HPDE6-E6E7 (cell line): Measurements from ENCODE around the gene GABRG1.

ENCODE experiments used
- DNase-seq: peaks from one replicate; pipeline ENCODE4 v3.0.0; 2011; ENCODE audit warnings: missing footprints; ENCODE audit errors: extremely low spot score

Gene GABRG1

GRCh38 chr4:46123913-46124755, at the start of gene GABRG1:
Gene GABRG1, minus strand, starts transcription at chr4:46124054. Its CDS starts 141 bp downstream, at chr4:46123913.
- no peak for DNase-seq

- peak; percentile 31 for DNase-seq
Measured at GRCh38 chr4:46146993-46147392, 23.1 kb upstream of the GABRG1 start.

GRCh38 chr4:46131498-46132057, 7.7 kb upstream of the GABRG1 start:
- DNase-seq = no peak

- DNase-seq = no peak
Measured at GRCh38 chr4:46124773-46125413, 1.0 kb upstream of the GABRG1 start.

DNA sequence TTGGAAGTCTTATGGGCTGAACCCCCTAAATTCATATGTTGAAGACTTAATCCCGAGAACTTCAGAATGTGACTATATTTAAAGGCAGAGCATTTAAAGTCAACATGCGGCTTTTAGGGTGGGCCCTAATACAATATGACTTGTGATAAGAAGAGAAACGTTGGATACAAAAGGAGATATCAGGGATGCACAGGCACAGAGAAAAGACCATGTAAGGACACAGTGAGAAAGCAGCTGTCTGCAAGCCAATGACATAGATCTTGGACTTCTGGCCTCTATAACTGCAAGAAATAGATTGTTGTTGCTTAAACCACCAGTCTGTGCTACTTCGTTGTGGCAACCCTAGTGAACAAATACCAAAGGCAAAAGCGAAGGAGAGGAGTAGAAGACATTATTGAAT, 42.2 kb downstream of the GABRG1 start:
- no peak for DNase-seq

DNA sequence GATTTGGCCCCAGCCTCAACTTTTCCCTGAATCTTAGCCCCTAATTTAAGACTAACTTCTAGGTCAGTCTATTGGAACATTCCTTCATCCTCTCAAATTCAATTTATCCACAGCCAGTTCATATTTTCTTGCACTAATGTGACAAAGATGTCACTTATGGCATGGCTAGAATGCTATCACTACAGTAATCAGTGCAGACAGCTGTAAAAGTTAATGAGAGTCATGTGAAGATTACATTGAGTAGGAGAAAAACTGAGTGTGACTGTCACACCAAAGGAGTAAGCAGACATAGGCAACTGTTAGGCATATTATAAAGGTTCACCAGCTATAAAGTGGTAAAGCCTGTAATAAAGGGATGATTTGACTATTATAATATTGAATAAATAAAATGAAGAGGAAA, 42.6 kb downstream of the GABRG1 start:
- DNase-seq = no peak

DNA sequence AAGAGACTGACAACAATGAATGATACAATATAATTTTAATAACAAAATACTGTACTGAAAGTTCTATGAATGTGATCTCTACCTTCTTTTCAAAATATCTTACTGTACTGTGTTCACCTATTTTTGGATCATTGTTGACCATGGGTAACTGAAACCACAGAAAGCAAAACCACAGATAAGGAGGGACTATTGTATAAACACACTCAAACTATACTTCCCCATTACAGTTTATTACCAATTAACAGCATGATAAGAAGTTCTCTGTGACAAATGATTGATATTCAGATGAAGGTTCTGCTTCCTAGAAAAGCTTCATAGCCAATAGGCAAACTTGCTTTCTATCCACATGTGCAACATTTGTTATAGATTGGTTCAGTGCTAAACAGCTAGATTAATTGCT, 50.1 kb downstream of the GABRG1 start:
- no peak for DNase-seq

DNA sequence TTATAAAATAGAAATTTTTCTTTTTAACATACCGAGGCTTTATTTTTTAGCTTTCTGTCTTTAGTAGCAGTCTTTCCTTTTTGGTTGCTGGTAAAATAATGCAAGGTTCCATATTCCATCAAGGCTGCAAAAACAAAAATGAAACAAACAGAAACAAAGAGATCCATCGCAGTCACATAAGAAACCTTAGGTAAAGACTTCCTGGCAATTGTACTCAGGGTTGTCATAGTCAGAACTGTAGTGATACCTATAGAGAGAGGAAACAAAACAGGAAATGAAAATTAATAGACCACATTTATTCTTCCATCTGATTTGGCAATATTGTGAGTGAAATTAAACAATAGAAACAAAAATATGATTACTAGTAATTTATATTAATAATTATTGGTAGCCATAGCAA, 72.5 kb downstream of the GABRG1 start:
- no peak for DNase-seq

- no peak for DNase-seq
Measured at GRCh38 chr4:46032056-46032455, 91.8 kb downstream of the GABRG1 start.

DNA sequence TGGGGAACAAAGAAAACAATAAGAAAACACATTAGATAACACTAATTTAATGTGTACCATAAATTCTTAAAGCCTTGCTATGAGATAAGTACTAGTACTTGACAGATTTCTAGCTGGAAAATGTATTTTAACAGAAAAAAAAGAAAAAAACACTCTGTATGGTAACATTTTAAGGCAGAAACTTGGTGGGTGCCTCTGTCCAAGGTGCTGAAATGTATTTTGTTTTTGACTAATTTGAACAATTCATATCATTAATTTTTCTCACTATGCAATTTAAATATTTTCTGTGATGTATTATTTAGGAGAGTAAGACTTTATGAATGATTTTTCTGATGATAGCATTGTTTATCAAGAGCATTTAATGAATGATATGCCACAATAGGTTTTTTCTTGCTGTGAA, 107.5 kb downstream of the GABRG1 start:
- DNase-seq = no peak

GRCh38 chr4:45992728-45993127, 131.1 kb downstream of the GABRG1 start:
- no peak for DNase-seq

DNA sequence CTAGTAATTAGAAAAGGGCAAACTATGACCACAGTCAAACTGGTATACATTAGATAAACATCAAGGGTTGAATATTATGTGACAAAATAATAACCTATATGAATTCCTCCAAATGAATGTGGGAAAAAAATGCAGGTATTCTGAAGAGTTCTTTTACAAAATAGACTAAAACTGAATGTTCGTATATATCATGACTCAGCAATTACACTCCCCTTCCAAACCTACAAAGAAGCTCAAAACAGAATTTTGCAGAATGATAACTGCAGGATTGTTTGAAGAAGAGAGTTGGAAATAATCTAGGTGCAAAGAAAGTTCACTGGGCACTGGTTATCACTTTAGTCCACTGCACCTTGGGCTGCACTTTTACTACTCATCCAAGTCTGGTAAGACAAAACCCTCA, 134.1 kb downstream of the GABRG1 start:
- no peak for DNase-seq

GRCh38 chr4:45987858-45988257, 136.0 kb downstream of the GABRG1 start:
- no peak for DNase-seq
